ENCODE data around the gene ATXN1.

GRCh38 chr6:16809753-16810358 is 48.6 kb upstream of the ATXN1 start:
- no peak for TF ChIP-seq POLR2A (IDR thresholded peaks at IDR 0.05; ENCODE audit: low read length)
- no peak for TF ChIP-seq GATA1 (IDR thresholded peaks at IDR 0.05; ENCODE audit: low read depth, low read length)
